Activated T-cell treated with anti-CD3 and anti-CD28 coated beads, Interleukin-2, amount 50 U/mL, for 4 hours (primary cell): ENCODE results near the gene SLC25A25. TPM values are rescaled to one million over a fixed set of nuclear protein-coding genes. Genes with fewer than 3 reads are reported as not detected.
A peak's percentile ranks its signal among the peaks of the same experiment; 100 is the strongest.

Experiments
- ATAC-seq, 2 donors: fragments of 200-7000 bp; cut with Tn5 transposase; one replicate each; pipeline ENCODE4 v1.10.0; 2021
- DNase-seq: peaks from one replicate; pipeline ENCODE4 v3.0.0-alpha.2; 2020
- H3K27me3 Mint-ChIP-seq: one replicate; pipeline ENCODE4 v1.8.0; 2021; ENCODE audit warnings: low read depth, mixed read lengths
- H3K36me3 Mint-ChIP-seq: one replicate; pipeline ENCODE4 v1.8.0; 2022; ENCODE audit warnings: mixed read lengths; ENCODE audit not compliant: insufficient read depth
- H3K4me1 Mint-ChIP-seq: one replicate; pipeline ENCODE4 v1.8.0; 2021; ENCODE audit warnings: low read depth, mixed read lengths
- H3K4me3 Mint-ChIP-seq: one replicate; pipeline ENCODE4 v1.8.0; 2021; ENCODE audit warnings: mild to moderate bottlenecking, moderate library complexity, mixed read lengths
- H3K9me3 Mint-ChIP-seq: one replicate; pipeline ENCODE4 v1.8.0; 2021; ENCODE audit warnings: mixed read lengths
- total RNA-seq, 3 donors: library from RNA; stranded (reverse); gene quantifications; one replicate each; pipeline ENCODE4 v1.2.1, GENCODE V29; 2021

SLC25A25 gene
- total RNA-seq, 3 donors from 2014 or later = 13.9 to 16.3 (median 15.6) TPM

- no peak overlapping the region for H3K4me3 Mint-ChIP-seq
- DNase-seq (no peak), ATAC-seq (no peak)
- no peaks in the 10 kb centered on the region for H3K27me3 Mint-ChIP-seq
- no peaks in the 10 kb centered on the region for H3K9me3 Mint-ChIP-seq
- H3K36me3 Mint-ChIP-seq = peaks cover 6% of the 10 kb centered on the region
- peaks cover 9% of the 10 kb centered on the region for H3K4me1 Mint-ChIP-seq
These were observed 47.4 kb downstream of the SLC25A25 start for GRCh38 chr9:128115187-128116103.

GRCh38 chr9:128116104-128117083 lies 48.4 kb downstream of the SLC25A25 start:
- peaks cover 9% of the 10 kb centered on the region for H3K4me1 Mint-ChIP-seq
- DNase-seq = no peak
- no peak for ATAC-seq
- peaks cover 6% of the 10 kb centered on the region for H3K36me3 Mint-ChIP-seq
- H3K9me3 Mint-ChIP-seq = no peaks in the 10 kb centered on the region
- no peaks in the 10 kb centered on the region for H3K27me3 Mint-ChIP-seq
- no peak overlapping the region for H3K4me3 Mint-ChIP-seq

GRCh38 chr9:128117613-128118471 lies 49.8 kb downstream of the SLC25A25 start:
- ATAC-seq (peak; percentile 82 to 85), DNase-seq (peak; percentile 99)
- no peaks in the 10 kb centered on the region for H3K27me3 Mint-ChIP-seq
- H3K9me3 Mint-ChIP-seq = no peaks in the 10 kb centered on the region
- peaks cover 9% of the 10 kb centered on the region for H3K4me1 Mint-ChIP-seq
- H3K4me3 Mint-ChIP-seq = peak overlapping the region; percentile 26
- H3K36me3 Mint-ChIP-seq = peaks cover 8% of the 10 kb centered on the region

- H3K36me3 Mint-ChIP-seq = peaks cover 6% of the 10 kb centered on the region
- H3K27me3 Mint-ChIP-seq = no peaks in the 10 kb centered on the region
- peak overlapping the region; percentile 26 for H3K4me3 Mint-ChIP-seq
- DNase-seq (no peak), ATAC-seq (no peak)
- peaks cover 9% of the 10 kb centered on the region for H3K4me1 Mint-ChIP-seq
- no peaks in the 10 kb centered on the region for H3K9me3 Mint-ChIP-seq
These were observed 50.4 kb downstream of the SLC25A25 start for GRCh38 chr9:128118472-128118857.

- H3K27me3 Mint-ChIP-seq = no peaks in the 10 kb centered on the region
- H3K4me3 Mint-ChIP-seq = no peak overlapping the region
- DNase-seq (no peak), ATAC-seq (no peak)
- peaks cover 3% of the 10 kb centered on the region for H3K36me3 Mint-ChIP-seq
- H3K9me3 Mint-ChIP-seq = no peaks in the 10 kb centered on the region
- H3K4me1 Mint-ChIP-seq = peaks cover 9% of the 10 kb centered on the region
These were observed 51.1 kb downstream of the SLC25A25 start for GRCh38 chr9:128118971-128119665.

- Mint-ChIP-seq H3K4me3 (no peak overlapping the region), H3K4me1 (peaks cover 15% of the 10 kb centered on the region), H3K9me3 (no peaks in the 10 kb centered on the region), H3K27me3 (no peaks in the 10 kb centered on the region), H3K36me3 (peaks cover 3% of the 10 kb centered on the region)
- DNase-seq (no peak), ATAC-seq (no peak)
These were observed 52.2 kb downstream of the SLC25A25 start for GRCh38 chr9:128120061-128120740.

- Mint-ChIP-seq H3K9me3 (no peaks in the 10 kb centered on the region), H3K36me3 (peaks cover 3% of the 10 kb centered on the region), H3K27me3 (no peaks in the 10 kb centered on the region), H3K4me3 (no peak overlapping the region), H3K4me1 (peaks cover 22% of the 10 kb centered on the region)
- ATAC-seq = no peak
- DNase-seq = no peak
These were observed 52.9 kb downstream of the SLC25A25 start for GRCh38 chr9:128120741-128121465.

- Mint-ChIP-seq H3K4me1 (peaks cover 27% of the 10 kb centered on the region), H3K27me3 (no peaks in the 10 kb centered on the region), H3K9me3 (no peaks in the 10 kb centered on the region), H3K36me3 (peaks cover 6% of the 10 kb centered on the region), H3K4me3 (no peak overlapping the region)
- ATAC-seq (no peak), DNase-seq (no peak)
These were observed 53.4 kb downstream of the SLC25A25 start for GRCh38 chr9:128121466-128121810.

- Mint-ChIP-seq H3K36me3 (peaks cover 6% of the 10 kb centered on the region), H3K4me1 (peaks cover 30% of the 10 kb centered on the region), H3K9me3 (no peaks in the 10 kb centered on the region), H3K4me3 (no peak overlapping the region), H3K27me3 (no peaks in the 10 kb centered on the region)
- no peak for DNase-seq
- ATAC-seq = no peak
These were observed 54.1 kb downstream of the SLC25A25 start for GRCh38 chr9:128121924-128122808.

GRCh38 chr9:128122809-128123175 lies 54.8 kb downstream of the SLC25A25 start:
- Mint-ChIP-seq H3K27me3 (no peaks in the 10 kb centered on the region), H3K4me1 (peaks cover 26% of the 10 kb centered on the region), H3K4me3 (no peak overlapping the region), H3K36me3 (peaks cover 6% of the 10 kb centered on the region), H3K9me3 (no peaks in the 10 kb centered on the region)
- no peak for DNase-seq
- ATAC-seq = no peak

GRCh38 chr9:128123451-128124080 lies 55.5 kb downstream of the SLC25A25 start:
- Mint-ChIP-seq H3K4me3 (no peak overlapping the region), H3K27me3 (no peaks in the 10 kb centered on the region), H3K4me1 (peaks cover 23% of the 10 kb centered on the region), H3K9me3 (no peaks in the 10 kb centered on the region), H3K36me3 (peaks cover 6% of the 10 kb centered on the region)
- DNase-seq = no peak
- no peak for ATAC-seq
